ENCODE data around the gene NOX3.

NOX3 gene

GRCh38 chr6:155440398-155441111 is 15.1 kb downstream of the NOX3 start:
- H3K27ac ChIP-seq (ENCODE audit: low read length): no peak overlapping the region

GRCh38 chr6:155439376-155439775 is 16.3 kb downstream of the NOX3 start:
- H3K9me3 ChIP-seq (ENCODE audit: insufficient read depth, low read length): no peaks in the 10 kb centered on the region
- H3K27ac ChIP-seq (ENCODE audit: low read length): no peak overlapping the region
- H2AFZ ChIP-seq (ENCODE audit: low read depth, low read length): no peak overlapping the region
- no peaks in the 10 kb centered on the region for H3K36me3 ChIP-seq (replicated peaks; ENCODE audit: low read depth, low read length)
- no peak overlapping the region for H3K9ac ChIP-seq (ENCODE audit: low read length)
- no peaks in the 10 kb centered on the region for H3K27me3 ChIP-seq (ENCODE audit: low read depth, low read length)
- H3K79me2 ChIP-seq (ENCODE audit: low read length): no peaks in the 10 kb centered on the region
- no peaks in the 10 kb centered on the region for H4K20me1 ChIP-seq (ENCODE audit: insufficient read depth, low read length)
- H3K4me3 ChIP-seq (ENCODE audit: low read length): no peak overlapping the region
- H3K4me2 ChIP-seq (ENCODE audit: low read length): no peak overlapping the region
- peaks cover 7% of the 10 kb centered on the region; the same call in 1 of the 2 replicates for H3K4me1 ChIP-seq (ENCODE audit: low read length)
- TF ChIP-seq CTCF (IDR thresholded peaks at IDR 0.05; ENCODE audit: low read depth, low read length) (no peak), EZH2phosphoT487 (IDR thresholded peaks at IDR 0.05; ENCODE audit: low read depth) (no peak)

More at GRCh38 chr6:155440398-155441111, 15.1 kb downstream of the NOX3 start:
- no peak for TF ChIP-seq CTCF (IDR thresholded peaks at IDR 0.05; ENCODE audit: low read depth, low read length)
- no peak for TF ChIP-seq EZH2phosphoT487 (IDR thresholded peaks at IDR 0.05; ENCODE audit: low read depth)
- Histone ChIP-seq H3K4me3 (ENCODE audit: low read length) (no peak overlapping the region), H3K27me3 (ENCODE audit: low read depth, low read length) (no peaks in the 10 kb centered on the region), H3K36me3 (replicated peaks; ENCODE audit: low read depth, low read length) (no peaks in the 10 kb centered on the region), H2AFZ (ENCODE audit: low read depth, low read length) (no peak overlapping the region), H3K9me3 (ENCODE audit: insufficient read depth, low read length) (no peaks in the 10 kb centered on the region), H3K4me2 (ENCODE audit: low read length) (no peak overlapping the region), H3K4me1 (ENCODE audit: low read length) (peaks cover 7% of the 10 kb centered on the region; the same call in 1 of the 2 replicates), H4K20me1 (ENCODE audit: insufficient read depth, low read length) (no peaks in the 10 kb centered on the region), H3K79me2 (ENCODE audit: low read length) (no peaks in the 10 kb centered on the region), H3K9ac (ENCODE audit: low read length) (no peak overlapping the region)

GRCh38 chr6:155436981-155437749 is 18.5 kb downstream of the NOX3 start:
- TF ChIP-seq EZH2phosphoT487 (IDR thresholded peaks at IDR 0.05; ENCODE audit: low read depth): no peak
- TF ChIP-seq CTCF (IDR thresholded peaks at IDR 0.05; ENCODE audit: low read depth, low read length): no peak
- Histone ChIP-seq H3K36me3 (replicated peaks; ENCODE audit: low read depth, low read length) (no peaks in the 10 kb centered on the region), H3K4me1 (ENCODE audit: low read length) (peaks cover 7% of the 10 kb centered on the region; the same call in 1 of the 2 replicates), H3K4me3 (ENCODE audit: low read length) (no peak overlapping the region), H4K20me1 (ENCODE audit: insufficient read depth, low read length) (no peaks in the 10 kb centered on the region), H3K27me3 (ENCODE audit: low read depth, low read length) (no peaks in the 10 kb centered on the region), H3K79me2 (ENCODE audit: low read length) (no peaks in the 10 kb centered on the region), H2AFZ (ENCODE audit: low read depth, low read length) (no peak overlapping the region), H3K9ac (ENCODE audit: low read length) (no peak overlapping the region), H3K9me3 (ENCODE audit: insufficient read depth, low read length) (no peaks in the 10 kb centered on the region), H3K27ac (ENCODE audit: low read length) (no peak overlapping the region), H3K4me2 (ENCODE audit: low read length) (no peak overlapping the region)

- no peaks in the 10 kb centered on the region for H4K20me1 ChIP-seq (ENCODE audit: insufficient read depth, low read length)
- H3K4me3 ChIP-seq (ENCODE audit: low read length): no peak overlapping the region
- H3K27ac ChIP-seq (ENCODE audit: low read length): no peak overlapping the region
- no peaks in the 10 kb centered on the region for H3K9me3 ChIP-seq (ENCODE audit: insufficient read depth, low read length)
- H2AFZ ChIP-seq (ENCODE audit: low read depth, low read length): no peak overlapping the region
- H3K36me3 ChIP-seq (replicated peaks; ENCODE audit: low read depth, low read length): no peaks in the 10 kb centered on the region
- no peak overlapping the region for H3K9ac ChIP-seq (ENCODE audit: low read length)
- TF ChIP-seq EZH2phosphoT487 (IDR thresholded peaks at IDR 0.05; ENCODE audit: low read depth) (no peak), CTCF (IDR thresholded peaks at IDR 0.05; ENCODE audit: low read depth, low read length) (no peak)
- no peak overlapping the region for H3K4me2 ChIP-seq (ENCODE audit: low read length)
- H3K79me2 ChIP-seq (ENCODE audit: low read length): no peaks in the 10 kb centered on the region
- H3K4me1 ChIP-seq (ENCODE audit: low read length): peaks cover 7% of the 10 kb centered on the region; the same call in 1 of the 2 replicates
- H3K27me3 ChIP-seq (ENCODE audit: low read depth, low read length): no peaks in the 10 kb centered on the region
Measured at GRCh38 chr6:155434829-155435423, 20.7 kb downstream of the NOX3 start.
